Activated naive CD4-positive, alpha-beta T cell treated with anti-CD3 and anti-CD28 coated beads, Interleukin-2, amount 50 U/mL, for 24 hours (primary cell): ENCODE measurements around the gene ATP2B2.

Experiments used
- H3K27ac Mint-ChIP-seq: one replicate; pipeline ENCODE4 v1.8.0; 2021; ENCODE audit warnings: mild to moderate bottlenecking, mixed read lengths
- H3K27me3 Mint-ChIP-seq: one replicate; pipeline ENCODE4 v1.8.0; 2021; ENCODE audit warnings: mixed read lengths
- H3K36me3 Mint-ChIP-seq: one replicate; pipeline ENCODE4 v1.8.0; 2021; ENCODE audit warnings: mixed read lengths
- H3K4me1 Mint-ChIP-seq: one replicate; pipeline ENCODE4 v1.8.0; 2021; ENCODE audit warnings: mixed read lengths
- H3K4me3 Mint-ChIP-seq: one replicate; pipeline ENCODE4 v1.8.0; 2021; ENCODE audit warnings: mild to moderate bottlenecking, mixed read lengths
- H3K9me3 Mint-ChIP-seq: one replicate; pipeline ENCODE4 v1.8.0; 2021; ENCODE audit warnings: mixed read lengths

Gene ATP2B2

GRCh38 chr3:10505050-10505790 lies at the start of gene ATP2B2:
TSS of gene ATP2B2 (minus strand) at chr3:10505586. CDS start at chr3:10449543, 56,043 bp downstream.
- peaks cover 7% of the 10 kb centered on the region for H3K27me3 Mint-ChIP-seq
- H3K4me3 Mint-ChIP-seq, result peak within 1 kb of the TSS; percentile 52
- H3K9me3 Mint-ChIP-seq, result no peaks in the 10 kb centered on the region
- no peaks in the 10 kb centered on the region for H3K36me3 Mint-ChIP-seq
- no peak within 1 kb of the TSS for H3K27ac Mint-ChIP-seq
- no peaks in the 10 kb centered on the region for H3K4me1 Mint-ChIP-seq

GRCh38 chr3:10554746-10555145 lies 49.4 kb upstream of the ATP2B2 start:
- Mint-ChIP-seq H3K27ac (no peak overlapping the region), H3K27me3 (no peaks in the 10 kb centered on the region), H3K9me3 (no peaks in the 10 kb centered on the region), H3K4me1 (peaks cover 27% of the 10 kb centered on the region), H3K4me3 (no peak overlapping the region), H3K36me3 (no peaks in the 10 kb centered on the region)

- Mint-ChIP-seq H3K4me3 (no peak overlapping the region), H3K36me3 (no peaks in the 10 kb centered on the region), H3K9me3 (no peaks in the 10 kb centered on the region), H3K4me1 (peaks cover 28% of the 10 kb centered on the region), H3K27me3 (no peaks in the 10 kb centered on the region), H3K27ac (no peak overlapping the region)
These were observed 48.8 kb upstream of the ATP2B2 start for GRCh38 chr3:10554236-10554611.

- no peaks in the 10 kb centered on the region for H3K9me3 Mint-ChIP-seq
- H3K27me3 Mint-ChIP-seq, result no peaks in the 10 kb centered on the region
- no peak overlapping the region for H3K4me3 Mint-ChIP-seq
- H3K27ac Mint-ChIP-seq, result no peak overlapping the region
- peaks cover 33% of the 10 kb centered on the region for H3K4me1 Mint-ChIP-seq
- H3K36me3 Mint-ChIP-seq, result no peaks in the 10 kb centered on the region
These were observed 48.3 kb upstream of the ATP2B2 start for GRCh38 chr3:10553591-10554235.

GRCh38 chr3:10552631-10552943 lies 47.2 kb upstream of the ATP2B2 start:
- Mint-ChIP-seq H3K4me1 (peaks cover 35% of the 10 kb centered on the region), H3K9me3 (no peaks in the 10 kb centered on the region), H3K36me3 (no peaks in the 10 kb centered on the region), H3K27ac (no peak overlapping the region), H3K4me3 (peak overlapping the region; percentile 50), H3K27me3 (no peaks in the 10 kb centered on the region)

- Mint-ChIP-seq H3K4me3 (peak overlapping the region; percentile 50), H3K36me3 (no peaks in the 10 kb centered on the region), H3K4me1 (peaks cover 31% of the 10 kb centered on the region), H3K27ac (no peak overlapping the region), H3K9me3 (no peaks in the 10 kb centered on the region), H3K27me3 (no peaks in the 10 kb centered on the region)
These were observed 46.6 kb upstream of the ATP2B2 start for GRCh38 chr3:10551821-10552630.

GRCh38 chr3:10551139-10551538 lies 45.8 kb upstream of the ATP2B2 start:
- Mint-ChIP-seq H3K4me1 (peaks cover 31% of the 10 kb centered on the region), H3K9me3 (no peaks in the 10 kb centered on the region), H3K27me3 (no peaks in the 10 kb centered on the region), H3K36me3 (no peaks in the 10 kb centered on the region), H3K4me3 (no peak overlapping the region), H3K27ac (no peak overlapping the region)

GRCh38 chr3:10550705-10551104 lies 45.3 kb upstream of the ATP2B2 start:
- Mint-ChIP-seq H3K4me1 (peaks cover 31% of the 10 kb centered on the region), H3K36me3 (no peaks in the 10 kb centered on the region), H3K27ac (no peak overlapping the region), H3K27me3 (no peaks in the 10 kb centered on the region), H3K9me3 (no peaks in the 10 kb centered on the region), H3K4me3 (no peak overlapping the region)

GRCh38 chr3:10549617-10550230 lies 44.3 kb upstream of the ATP2B2 start:
- H3K27ac Mint-ChIP-seq, result peak overlapping the region; percentile 14
- H3K27me3 Mint-ChIP-seq, result no peaks in the 10 kb centered on the region
- H3K4me3 Mint-ChIP-seq, result no peak overlapping the region
- H3K36me3 Mint-ChIP-seq, result no peaks in the 10 kb centered on the region
- H3K9me3 Mint-ChIP-seq, result no peaks in the 10 kb centered on the region
- H3K4me1 Mint-ChIP-seq, result peaks cover 31% of the 10 kb centered on the region

GRCh38 chr3:10548992-10549391 lies 43.6 kb upstream of the ATP2B2 start:
- peaks cover 31% of the 10 kb centered on the region for H3K4me1 Mint-ChIP-seq
- no peaks in the 10 kb centered on the region for H3K9me3 Mint-ChIP-seq
- H3K36me3 Mint-ChIP-seq, result no peaks in the 10 kb centered on the region
- H3K4me3 Mint-ChIP-seq, result no peak overlapping the region
- H3K27me3 Mint-ChIP-seq, result no peaks in the 10 kb centered on the region
- H3K27ac Mint-ChIP-seq, result peak overlapping the region; percentile 42

GRCh38 chr3:10547841-10548783 lies 42.7 kb upstream of the ATP2B2 start:
- Mint-ChIP-seq H3K36me3 (no peaks in the 10 kb centered on the region), H3K27ac (no peak overlapping the region), H3K4me3 (no peak overlapping the region), H3K4me1 (peaks cover 31% of the 10 kb centered on the region), H3K9me3 (peaks cover 1% of the 10 kb centered on the region), H3K27me3 (no peaks in the 10 kb centered on the region)

GRCh38 chr3:10547413-10547812 lies 42.0 kb upstream of the ATP2B2 start:
- H3K4me3 Mint-ChIP-seq, result no peak overlapping the region
- H3K4me1 Mint-ChIP-seq, result peaks cover 25% of the 10 kb centered on the region
- H3K36me3 Mint-ChIP-seq, result no peaks in the 10 kb centered on the region
- H3K27ac Mint-ChIP-seq, result no peak overlapping the region
- H3K9me3 Mint-ChIP-seq, result peaks cover 8% of the 10 kb centered on the region
- H3K27me3 Mint-ChIP-seq, result no peaks in the 10 kb centered on the region

GRCh38 chr3:10546820-10547263 lies 41.5 kb upstream of the ATP2B2 start:
- peaks cover 19% of the 10 kb centered on the region for H3K4me1 Mint-ChIP-seq
- H3K9me3 Mint-ChIP-seq, result peaks cover 12% of the 10 kb centered on the region
- H3K4me3 Mint-ChIP-seq, result no peak overlapping the region
- no peaks in the 10 kb centered on the region for H3K27me3 Mint-ChIP-seq
- H3K36me3 Mint-ChIP-seq, result no peaks in the 10 kb centered on the region
- H3K27ac Mint-ChIP-seq, result no peak overlapping the region

- H3K27ac Mint-ChIP-seq, result no peak overlapping the region
- H3K36me3 Mint-ChIP-seq, result no peaks in the 10 kb centered on the region
- peaks cover 18% of the 10 kb centered on the region for H3K9me3 Mint-ChIP-seq
- peaks cover 12% of the 10 kb centered on the region for H3K4me1 Mint-ChIP-seq
- H3K4me3 Mint-ChIP-seq, result no peak overlapping the region
- H3K27me3 Mint-ChIP-seq, result no peaks in the 10 kb centered on the region
These were observed 40.8 kb upstream of the ATP2B2 start for GRCh38 chr3:10546181-10546624.

GRCh38 chr3:10542518-10542917 lies 37.1 kb upstream of the ATP2B2 start:
- Mint-ChIP-seq H3K4me1 (no peaks in the 10 kb centered on the region), H3K4me3 (no peak overlapping the region), H3K27me3 (peaks cover 5% of the 10 kb centered on the region), H3K36me3 (peaks cover 1% of the 10 kb centered on the region), H3K27ac (no peak overlapping the region), H3K9me3 (peaks cover 21% of the 10 kb centered on the region)
